ENCODE data around the gene PLCG1. TPM values are rescaled to one million over a fixed set of nuclear protein-coding genes. Genes with fewer than 3 reads are reported as not detected.

Gene PLCG1
- polyA plus RNA-seq, 1 experiment, result 54.6 TPM

GRCh38 chr20:41147767-41148191 lies 10.4 kb downstream of the PLCG1 start:
- no peak for DNase-seq (ENCODE audit: low read depth, low spot score)
- ChIA-PET POLR2A (interaction anchor here (0.6 kb wide), 1 partner anchor 12 kb away, joined by 3 read pairs; no protein-coding TSS in a partner anchor), CTCF (interaction anchor here (0.7 to 1.4 kb wide), 3 partner anchors 157 to 263 kb away, joined by 3 to 4 read pairs (median 3); no protein-coding TSS in a partner anchor)
- H3K9me3 ChIP-seq (ENCODE audit: control insufficient read depth, insufficient read depth, low read length), result no peaks in the 10 kb centered on the region
- H3K4me3 ChIP-seq (ENCODE audit: low read depth, low read length), result no peak overlapping the region
- TF ChIP-seq, protein P1, sequence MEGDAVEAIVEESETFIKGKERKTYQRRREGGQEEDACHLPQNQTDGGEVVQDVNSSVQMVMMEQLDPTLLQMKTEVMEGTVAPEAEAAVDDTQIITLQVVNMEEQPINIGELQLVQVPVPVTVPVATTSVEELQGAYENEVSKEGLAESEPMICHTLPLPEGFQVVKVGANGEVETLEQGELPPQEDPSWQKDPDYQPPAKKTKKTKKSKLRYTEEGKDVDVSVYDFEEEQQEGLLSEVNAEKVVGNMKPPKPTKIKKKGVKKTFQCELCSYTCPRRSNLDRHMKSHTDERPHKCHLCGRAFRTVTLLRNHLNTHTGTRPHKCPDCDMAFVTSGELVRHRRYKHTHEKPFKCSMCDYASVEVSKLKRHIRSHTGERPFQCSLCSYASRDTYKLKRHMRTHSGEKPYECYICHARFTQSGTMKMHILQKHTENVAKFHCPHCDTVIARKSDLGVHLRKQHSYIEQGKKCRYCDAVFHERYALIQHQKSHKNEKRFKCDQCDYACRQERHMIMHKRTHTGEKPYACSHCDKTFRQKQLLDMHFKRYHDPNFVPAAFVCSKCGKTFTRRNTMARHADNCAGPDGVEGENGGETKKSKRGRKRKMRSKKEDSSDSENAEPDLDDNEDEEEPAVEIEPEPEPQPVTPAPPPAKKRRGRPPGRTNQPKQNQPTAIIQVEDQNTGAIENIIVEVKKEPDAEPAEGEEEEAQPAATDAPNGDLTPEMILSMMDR (IDR thresholded peaks at IDR 0.05; ENCODE audit: low read depth, low read length), result no peak
- H3K27ac ChIP-seq (ENCODE audit: low read depth, low read length), result no peak overlapping the region
- no peaks in the 10 kb centered on the region for H3K27me3 ChIP-seq (ENCODE audit: control insufficient read depth, insufficient read depth, low read length)

- H3K27ac ChIP-seq (ENCODE audit: low read depth, low read length), result no peak overlapping the region
- ChIA-PET CTCF (interaction anchor here (0.8 to 3.6 kb wide), 4 partner anchors 24 to 262 kb away, joined by 3 to 18 read pairs (median 4); no protein-coding TSS in a partner anchor), POLR2A (interaction anchor here (1.5 kb wide), 1 partner anchor 10 kb away, joined by 5 read pairs; no protein-coding TSS in a partner anchor)
- H3K9me3 ChIP-seq (ENCODE audit: control insufficient read depth, insufficient read depth, low read length), result no peaks in the 10 kb centered on the region
- no peak overlapping the region for H3K4me3 ChIP-seq (ENCODE audit: low read depth, low read length)
- TF ChIP-seq, protein P1 (IDR thresholded peaks at IDR 0.05; ENCODE audit: low read depth, low read length), result no peak
- no peaks in the 10 kb centered on the region for H3K27me3 ChIP-seq (ENCODE audit: control insufficient read depth, insufficient read depth, low read length)
- DNase-seq (ENCODE audit: low read depth, low spot score), result no peak
Observed at GRCh38 chr20:41148942-41149341, 11.6 kb downstream of the PLCG1 start.

DNA sequence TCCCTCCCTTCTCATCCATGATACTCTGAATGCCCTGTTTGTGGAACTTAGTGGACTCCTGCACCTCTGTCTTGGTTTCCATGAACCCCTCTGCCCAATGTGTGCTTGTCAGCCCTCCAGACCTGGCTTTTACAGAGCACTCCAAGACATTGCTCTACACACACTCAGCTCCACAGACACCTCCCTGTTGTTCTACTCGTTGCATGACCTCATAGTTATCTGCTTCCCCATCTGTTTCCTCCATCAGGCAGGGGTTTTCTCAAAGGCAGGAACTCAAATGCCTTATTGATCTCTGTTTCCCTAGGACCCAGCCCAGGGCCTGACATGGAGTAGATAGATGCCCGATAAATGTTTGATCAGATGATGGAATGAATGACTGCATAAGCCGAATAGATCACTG lies 13.3 kb downstream of the PLCG1 start:
- no peak for DNase-seq (ENCODE audit: low read depth, low spot score)
- H3K4me3 ChIP-seq (ENCODE audit: low read depth, low read length), result no peak overlapping the region
- TF ChIP-seq, protein P1 (IDR thresholded peaks at IDR 0.05; ENCODE audit: low read depth, low read length), result no peak
- ChIA-PET POLR2A (interaction anchor here (1.5 kb wide), 1 partner anchor 12 kb away, joined by 5 read pairs; no protein-coding TSS in a partner anchor), CTCF (interaction anchor here (3.6 kb wide), 1 partner anchor 22 kb away, joined by 18 read pairs; no protein-coding TSS in a partner anchor)
- no peaks in the 10 kb centered on the region for H3K27me3 ChIP-seq (ENCODE audit: control insufficient read depth, insufficient read depth, low read length)
- no peaks in the 10 kb centered on the region for H3K9me3 ChIP-seq (ENCODE audit: control insufficient read depth, insufficient read depth, low read length)
- H3K27ac ChIP-seq (ENCODE audit: low read depth, low read length), result no peak overlapping the region

GRCh38 chr20:41151134-41151869 lies 14.0 kb downstream of the PLCG1 start:
- H3K4me3 ChIP-seq (ENCODE audit: low read depth, low read length), result no peak overlapping the region
- no peak overlapping the region for H3K27ac ChIP-seq (ENCODE audit: low read depth, low read length)
- ChIA-PET CTCF (interaction anchor here (1.7 to 3.6 kb wide), 2 partner anchors 22 to 161 kb away, joined by 4 to 18 read pairs; no protein-coding TSS in a partner anchor), POLR2A (no interaction called here)
- no peak for DNase-seq (ENCODE audit: low read depth, low spot score)
- TF ChIP-seq, protein P1 (IDR thresholded peaks at IDR 0.05; ENCODE audit: low read depth, low read length), result no peak
- H3K27me3 ChIP-seq (ENCODE audit: control insufficient read depth, insufficient read depth, low read length), result no peaks in the 10 kb centered on the region
- H3K9me3 ChIP-seq (ENCODE audit: control insufficient read depth, insufficient read depth, low read length), result no peaks in the 10 kb centered on the region

Measured in AG04450 (cell line).